Mucosa of gallbladder (tissue), 1 donor: ENCODE results near the gene JAKMIP1. TPM values are rescaled to one million over a fixed set of nuclear protein-coding genes. Genes with fewer than 3 reads are reported as not detected.

ENCODE experiments used
- DNase-seq: peaks from one replicate; pipeline ENCODE4 v3.0.0-alpha.2; 2020; ENCODE audit warnings: low spot score
- total RNA-seq: library from RNA; stranded (reverse); gene quantifications from one replicate; pipeline ENCODE4 v1.2.1, GENCODE V29; 2021
- donor health status: DM: no; HTN: no; CAD: no.

JAKMIP1 gene
- total RNA-seq, 1 donor from 2014 or later = 0.37 TPM

GRCh38 chr4:5992171-5992827, 208.1 kb downstream of the JAKMIP1 start:
- DNase-seq = no peak

- no peak for DNase-seq
Measured at GRCh38 chr4:5991405-5991804, 208.9 kb downstream of the JAKMIP1 start.

- DNase-seq = no peak
Measured at GRCh38 chr4:5990446-5991160, 209.7 kb downstream of the JAKMIP1 start.

GRCh38 chr4:5989236-5990225, 210.8 kb downstream of the JAKMIP1 start:
- no peak for DNase-seq

- no peak for DNase-seq
Measured at GRCh38 chr4:5988086-5988845, 212.1 kb downstream of the JAKMIP1 start.

- DNase-seq = no peak
Measured at GRCh38 chr4:5984843-5985242, 215.5 kb downstream of the JAKMIP1 start.

- no peak for DNase-seq
Measured at GRCh38 chr4:5982156-5982973, 218.0 kb downstream of the JAKMIP1 start.

- no peak for DNase-seq
Measured at GRCh38 chr4:5980436-5981155, 219.8 kb downstream of the JAKMIP1 start.

- DNase-seq = no peak
Measured at GRCh38 chr4:5979981-5980380, 220.4 kb downstream of the JAKMIP1 start.

- DNase-seq = no peak
Measured at GRCh38 chr4:5976921-5977320, 223.4 kb downstream of the JAKMIP1 start.

GRCh38 chr4:5976431-5976830, 223.9 kb downstream of the JAKMIP1 start:
- DNase-seq = no peak

Other genes starting within 250 kb of the JAKMIP1 start
- 0.06 TPM for gene C4orf50, start 182.1 kb downstream of the JAKMIP1 start, total RNA-seq
- gene WFS1, start 69.3 kb upstream of the JAKMIP1 start, total RNA-seq = 109 TPM